Middle frontal gyrus (tissue), 1 donor: Measurements from ENCODE around the gene DISC1.

Experiments used
- DNase-seq: peaks from one replicate; pipeline ENCODE4 v3.0.0-alpha.2; 2015; ENCODE audit warnings: low spot score; ENCODE audit errors: extremely low spot score

DISC1 gene

DNA sequence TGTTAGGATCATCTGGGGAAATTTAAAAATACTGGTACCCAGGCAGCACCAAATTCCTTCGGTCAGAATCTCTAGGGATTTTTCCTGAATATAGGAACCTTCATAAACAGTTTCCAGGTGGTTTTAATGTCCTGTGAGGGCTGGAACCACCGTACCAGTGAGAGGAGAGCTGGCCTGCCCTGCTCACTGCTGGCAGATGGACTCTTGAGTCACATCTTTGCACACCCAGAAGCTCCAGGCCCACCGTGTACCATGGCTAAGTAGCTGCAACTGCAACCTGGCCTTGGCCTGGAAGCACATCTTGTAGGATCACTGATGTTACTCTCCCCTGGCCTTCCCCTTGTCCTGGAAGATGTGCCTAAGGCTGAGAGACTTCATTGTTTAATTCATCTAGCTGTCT, 181.5 kb downstream of the DISC1 start:
- DNase-seq = no peak

DNA sequence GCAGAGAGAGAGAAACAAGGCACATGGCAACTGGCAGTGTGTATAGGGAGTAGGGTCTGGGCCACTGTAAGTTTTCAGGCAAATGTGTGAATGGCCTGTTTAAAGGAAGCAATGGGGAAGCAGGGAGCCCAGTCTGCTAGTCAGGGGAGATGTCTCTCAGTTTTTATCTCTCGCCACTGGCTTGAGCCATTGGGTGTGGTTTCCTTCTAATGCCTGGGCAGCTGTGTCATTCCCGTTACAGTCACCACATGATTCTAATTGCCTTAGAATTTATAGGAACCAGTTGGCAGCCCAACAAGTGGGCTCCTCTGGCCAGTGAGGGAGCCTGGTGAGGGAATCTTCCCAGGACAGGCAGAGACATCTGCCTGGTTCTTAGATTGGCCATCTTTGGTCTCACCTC, 182.4 kb downstream of the DISC1 start:
- no peak for DNase-seq

DNA sequence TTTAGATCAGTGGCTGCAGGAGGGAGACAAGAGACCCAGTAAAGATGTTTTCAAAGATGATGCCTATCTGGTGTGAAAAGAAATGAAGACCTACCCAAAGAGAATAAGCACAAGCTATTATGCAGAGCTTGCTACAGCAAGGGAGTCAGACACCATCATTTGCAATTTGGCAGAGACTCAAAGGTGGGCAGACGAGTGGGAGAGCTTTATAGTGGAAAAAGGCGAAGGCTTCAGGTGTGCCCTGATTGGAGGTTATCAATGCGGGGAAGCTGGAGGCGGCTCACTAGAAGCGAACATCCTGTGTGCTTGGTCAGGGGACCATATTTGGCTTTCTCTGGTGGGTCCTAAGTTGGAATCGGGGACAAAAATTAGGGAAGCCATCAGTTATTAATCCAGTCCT, 183.8 kb downstream of the DISC1 start:
- DNase-seq = no peak

DNA sequence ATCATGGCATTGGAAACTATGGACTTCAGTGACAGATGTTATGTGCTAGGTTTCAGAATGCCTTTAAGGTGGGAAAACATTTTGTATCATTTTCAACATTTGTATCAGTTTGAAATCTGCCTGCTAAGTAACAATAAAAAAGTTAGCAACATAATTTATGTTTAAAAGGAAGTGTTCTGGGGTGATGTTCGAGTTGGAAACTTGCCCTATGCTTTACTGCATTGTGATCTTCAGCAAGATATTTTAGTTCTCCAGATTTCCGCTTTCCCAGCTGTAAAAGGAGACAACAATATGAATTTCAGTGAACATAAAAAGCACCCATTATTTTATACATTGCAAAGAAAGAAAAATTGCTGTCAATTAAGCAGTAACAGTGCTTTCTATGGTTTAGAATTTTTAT, 187.4 kb downstream of the DISC1 start:
- DNase-seq = no peak

DNA sequence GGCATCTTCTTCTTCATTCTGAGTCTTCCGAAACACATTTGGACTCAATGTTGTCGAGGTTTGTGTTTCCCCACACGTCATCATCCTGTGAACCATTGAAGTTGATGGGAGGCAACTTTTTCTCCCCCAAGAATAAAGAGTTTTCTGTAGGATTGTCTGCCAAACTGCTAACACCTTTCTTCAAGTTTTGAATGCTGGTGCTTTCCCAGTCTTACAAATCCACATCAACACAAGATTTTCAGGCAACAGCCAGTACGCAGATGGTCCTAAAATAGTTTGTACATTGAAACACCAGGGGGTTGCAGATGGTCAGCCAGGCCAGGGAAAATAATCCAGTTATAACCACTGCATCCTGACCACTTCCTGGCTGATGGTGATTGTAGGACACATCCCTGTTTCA, 187.9 kb downstream of the DISC1 start:
- DNase-seq = no peak

DNA sequence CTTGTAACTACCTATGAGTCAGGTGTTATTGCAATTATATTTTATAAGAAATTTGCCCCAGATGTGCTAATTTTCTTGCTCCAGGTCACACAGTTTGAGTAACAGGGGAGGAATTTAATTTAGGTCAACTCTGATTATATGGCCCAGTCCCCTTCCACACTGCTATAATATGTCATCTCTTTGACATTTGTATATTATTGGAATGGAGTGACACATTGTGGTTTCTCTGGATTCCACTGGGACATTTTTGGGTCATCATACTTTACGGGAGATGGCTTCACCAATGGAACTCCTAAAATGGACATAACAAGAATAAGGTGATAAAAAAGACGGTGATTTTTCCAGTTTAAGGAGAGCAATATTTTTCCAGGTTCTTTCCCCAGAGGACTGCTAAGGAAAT, 191.2 kb downstream of the DISC1 start:
- no peak for DNase-seq

DNA sequence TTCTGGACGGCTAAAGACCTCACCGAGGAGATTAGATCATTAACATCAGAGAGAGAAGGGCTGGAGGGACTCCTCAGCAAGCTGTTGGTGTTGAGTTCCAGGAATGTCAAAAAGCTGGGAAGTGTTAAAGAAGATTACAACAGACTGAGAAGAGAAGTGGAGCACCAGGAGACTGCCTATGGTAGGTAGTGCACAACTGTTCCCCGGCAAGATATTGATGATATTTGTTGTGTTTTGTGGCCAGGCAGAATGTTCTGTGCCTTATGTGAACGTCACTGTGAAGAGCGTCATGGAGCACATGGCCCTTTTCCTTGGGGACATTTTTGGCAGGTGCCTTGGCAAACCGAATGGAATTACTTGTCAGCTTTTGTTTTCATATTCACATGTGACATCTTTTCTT, 191.7 kb downstream of the DISC1 start:
- no peak for DNase-seq

DNA sequence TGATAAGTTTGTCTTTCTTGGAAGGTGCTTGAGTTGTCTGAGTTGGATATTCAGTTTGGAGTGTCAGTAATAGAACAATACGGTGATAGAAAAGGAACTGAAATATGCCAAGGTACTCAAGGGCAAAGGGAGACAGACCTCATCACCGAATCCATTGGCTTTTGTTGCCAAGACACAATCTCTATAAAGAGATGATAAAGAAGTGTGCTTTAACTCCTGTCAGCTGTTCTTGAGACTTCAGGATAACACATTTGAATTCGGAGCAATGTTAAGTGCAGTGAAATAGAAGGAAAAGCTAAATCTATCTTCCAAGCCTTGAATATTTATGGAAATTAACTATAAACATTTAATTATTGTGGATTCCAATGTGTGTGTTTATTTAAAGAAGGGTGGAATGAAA, 194.7 kb downstream of the DISC1 start:
- DNase-seq = no peak

DNA sequence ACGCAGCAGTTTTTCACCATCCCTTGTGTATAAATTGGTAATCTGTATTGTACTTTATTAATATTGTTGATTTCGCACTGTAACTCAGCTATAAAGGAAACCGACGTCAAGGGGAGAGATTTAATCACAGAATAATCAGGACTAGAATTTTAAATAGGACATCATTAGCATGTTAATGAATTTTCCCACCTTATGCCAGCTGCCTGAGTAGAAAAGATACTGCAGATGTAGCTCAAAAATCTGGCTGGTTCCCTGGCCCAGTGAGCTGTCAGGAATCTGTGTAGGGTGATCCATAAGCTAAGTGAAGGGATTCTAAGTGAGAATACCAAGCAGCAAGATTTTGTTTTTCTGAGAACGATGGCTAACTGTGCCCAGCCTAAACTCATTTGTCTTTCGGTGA, 195.5 kb downstream of the DISC1 start:
- DNase-seq = no peak

DNA sequence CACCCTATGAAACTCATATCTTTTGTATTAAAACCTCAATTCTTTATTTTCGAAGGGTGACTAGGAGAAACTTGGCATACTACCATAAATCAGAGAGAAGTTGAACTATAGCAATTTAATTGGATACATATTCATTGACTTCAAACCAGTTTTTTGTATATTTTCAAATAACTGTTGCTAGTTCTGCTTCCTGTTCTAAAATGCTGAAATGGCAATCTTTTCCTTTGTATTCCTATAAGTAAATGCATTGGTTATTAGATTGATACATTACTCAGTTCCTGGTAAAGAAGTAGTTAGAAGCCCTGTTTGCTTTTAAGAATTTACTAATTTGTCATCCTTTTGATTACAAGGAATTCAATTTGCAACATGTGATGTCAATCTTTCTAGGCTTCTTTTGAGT, 200.0 kb downstream of the DISC1 start:
- no peak for DNase-seq

DNA sequence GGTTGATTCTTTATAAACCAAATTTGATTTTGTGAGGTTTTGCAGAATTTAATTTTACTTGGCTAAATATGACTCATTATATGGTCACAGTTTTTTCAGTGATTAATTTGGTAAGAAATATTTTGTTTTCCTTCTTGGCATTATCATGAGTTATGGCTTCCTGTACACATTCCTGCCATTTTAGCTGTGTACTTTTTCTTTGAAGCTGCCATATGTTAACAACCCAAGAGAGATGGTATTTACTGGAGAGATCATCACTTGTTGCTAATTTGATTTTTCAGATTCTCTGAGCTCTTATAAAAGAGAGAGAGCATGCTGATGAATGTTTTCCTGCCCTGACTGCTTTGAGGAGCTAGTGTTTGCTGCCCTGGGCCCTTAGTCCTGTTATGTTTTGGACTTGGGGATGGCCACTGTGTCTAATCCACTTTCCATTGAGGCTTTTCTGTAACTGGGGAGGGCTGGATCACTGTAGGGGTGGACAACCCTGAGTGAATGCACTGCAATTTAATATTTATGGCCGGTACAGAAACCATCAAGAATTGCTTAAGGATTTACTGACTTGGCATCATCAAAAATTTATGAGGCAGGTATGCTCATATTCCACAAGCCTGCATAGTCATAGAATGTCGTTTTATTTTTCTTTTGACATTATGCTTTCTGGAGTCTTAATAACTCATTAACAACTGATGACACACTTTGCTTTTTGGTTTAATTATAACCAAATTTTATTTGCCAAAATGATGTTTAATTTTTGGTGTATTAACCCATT, 200.9 kb downstream of the DISC1 start:
- no peak for DNase-seq

DNA sequence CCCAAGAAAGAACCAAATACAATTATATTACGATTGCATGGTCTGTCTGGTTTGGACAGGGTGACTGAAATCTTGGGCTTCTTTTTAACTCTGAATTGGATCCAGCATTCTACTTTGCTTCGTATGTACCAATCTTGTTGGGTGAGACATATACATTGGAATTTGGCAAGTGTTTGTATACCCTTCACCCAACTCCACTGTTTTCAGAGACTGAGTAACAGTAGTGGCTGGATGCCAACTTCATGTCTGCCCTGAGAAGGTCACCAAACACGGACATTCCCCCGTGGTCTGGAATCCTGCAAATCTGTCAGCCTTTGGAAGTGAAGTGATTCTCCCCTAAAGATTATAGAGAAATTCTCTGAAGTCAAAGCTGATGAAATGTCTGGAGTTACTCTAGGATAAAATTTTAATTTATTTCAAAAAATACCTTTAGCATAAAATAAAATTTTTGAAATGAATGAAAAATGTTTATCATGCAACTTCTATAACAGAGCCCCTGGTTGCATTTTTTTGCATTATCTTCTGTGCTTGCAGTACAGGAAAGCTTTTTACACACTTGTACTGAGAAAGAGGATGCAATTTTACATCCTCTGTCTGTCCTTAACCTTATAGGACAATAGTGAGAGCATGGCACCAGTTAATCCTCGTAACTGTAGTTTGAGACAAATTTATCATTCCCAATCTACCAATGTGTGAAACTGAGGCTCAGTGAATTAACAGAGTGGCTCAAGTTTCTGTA, 201.8 kb downstream of the DISC1 start:
- DNase-seq = no peak

DNA sequence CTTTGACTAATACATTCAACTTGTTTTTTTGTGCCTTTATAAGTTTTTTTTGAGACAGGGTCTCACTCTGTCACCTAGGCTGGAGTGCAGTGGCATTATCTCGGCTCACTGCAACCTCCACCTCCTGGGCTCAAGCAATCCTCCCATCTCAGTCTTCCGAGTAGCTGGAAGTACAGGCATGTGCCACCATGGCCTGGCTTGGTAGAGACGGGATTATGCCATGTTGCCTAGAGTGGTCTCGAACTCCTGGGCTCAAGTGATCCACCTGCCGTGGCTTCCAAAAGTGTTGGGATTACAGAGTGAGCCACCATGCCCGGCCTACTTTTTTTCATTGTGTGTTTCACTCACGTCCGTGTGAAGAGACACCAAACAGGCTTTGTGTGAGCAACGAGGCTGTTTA, 202.7 kb downstream of the DISC1 start:
- DNase-seq = no peak

DNA sequence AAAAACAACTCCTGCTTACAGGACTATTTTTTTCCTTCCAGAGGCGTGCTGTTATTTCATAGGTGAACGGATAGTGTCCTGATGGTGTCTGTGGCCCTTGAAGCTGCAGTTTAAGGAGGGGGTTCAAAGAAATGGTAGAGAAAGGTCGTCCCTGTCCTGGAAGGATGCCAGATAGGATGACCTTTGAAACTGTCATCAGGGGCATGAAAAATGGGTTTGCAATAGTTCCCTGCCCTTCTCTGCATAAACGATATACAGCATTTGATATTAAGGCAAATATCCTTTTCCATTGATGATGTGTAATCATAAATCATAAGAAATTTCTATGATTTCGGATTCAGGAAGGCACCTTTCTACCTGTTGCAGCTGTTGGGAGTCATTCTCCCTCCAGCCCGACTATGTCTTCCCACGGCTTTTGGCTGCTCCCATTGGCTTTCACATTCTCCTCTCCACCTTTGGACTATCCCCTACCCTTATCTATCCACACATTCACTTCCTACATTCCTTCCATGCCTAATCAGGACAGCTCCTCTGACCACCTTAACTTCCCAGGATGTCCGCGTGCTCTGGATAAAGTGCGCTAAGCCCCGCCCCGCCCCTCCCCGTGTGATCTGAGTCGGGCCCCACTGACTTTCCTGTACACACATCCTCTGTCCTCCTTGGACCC, 209.8 kb downstream of the DISC1 start:
- no peak for DNase-seq

DNA sequence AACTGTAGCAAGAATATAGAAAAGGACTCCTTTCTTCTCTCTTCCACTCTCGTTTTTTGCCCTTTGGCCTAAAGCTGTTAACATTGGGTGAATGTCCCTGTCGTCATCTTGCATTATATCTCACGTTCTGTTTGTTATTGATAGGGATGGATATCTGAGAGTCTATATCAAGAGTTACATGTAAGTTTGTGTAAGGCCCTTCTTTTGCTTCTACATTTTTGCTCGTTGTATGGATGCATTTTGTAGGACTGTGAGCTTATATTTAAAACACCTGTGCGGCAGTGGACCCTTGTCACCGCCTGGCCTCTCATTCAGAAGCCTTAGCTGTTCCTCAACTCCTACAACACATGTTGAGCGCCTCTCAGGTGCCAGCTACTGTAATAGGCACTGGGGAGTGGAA, 211.9 kb downstream of the DISC1 start:
- DNase-seq = no peak

DNA sequence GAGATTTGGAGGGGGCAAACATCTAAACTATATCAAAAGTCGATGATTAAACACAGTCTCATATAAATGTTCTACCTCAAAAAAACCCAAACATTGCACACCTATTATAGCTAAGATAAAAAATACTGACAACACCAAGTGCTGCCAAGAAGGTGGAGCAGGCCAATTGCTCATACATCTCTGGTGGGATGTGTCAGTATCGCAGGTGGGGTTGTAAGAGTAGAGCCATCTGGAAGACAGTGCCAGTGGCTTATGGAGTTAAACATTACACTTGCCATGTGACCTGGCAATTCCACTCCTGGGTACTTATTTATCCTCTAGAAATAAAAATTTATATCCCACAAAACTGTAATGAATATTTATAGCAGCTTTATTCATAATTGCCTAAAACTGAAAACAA, 213.4 kb downstream of the DISC1 start:
- DNase-seq = no peak

DNA sequence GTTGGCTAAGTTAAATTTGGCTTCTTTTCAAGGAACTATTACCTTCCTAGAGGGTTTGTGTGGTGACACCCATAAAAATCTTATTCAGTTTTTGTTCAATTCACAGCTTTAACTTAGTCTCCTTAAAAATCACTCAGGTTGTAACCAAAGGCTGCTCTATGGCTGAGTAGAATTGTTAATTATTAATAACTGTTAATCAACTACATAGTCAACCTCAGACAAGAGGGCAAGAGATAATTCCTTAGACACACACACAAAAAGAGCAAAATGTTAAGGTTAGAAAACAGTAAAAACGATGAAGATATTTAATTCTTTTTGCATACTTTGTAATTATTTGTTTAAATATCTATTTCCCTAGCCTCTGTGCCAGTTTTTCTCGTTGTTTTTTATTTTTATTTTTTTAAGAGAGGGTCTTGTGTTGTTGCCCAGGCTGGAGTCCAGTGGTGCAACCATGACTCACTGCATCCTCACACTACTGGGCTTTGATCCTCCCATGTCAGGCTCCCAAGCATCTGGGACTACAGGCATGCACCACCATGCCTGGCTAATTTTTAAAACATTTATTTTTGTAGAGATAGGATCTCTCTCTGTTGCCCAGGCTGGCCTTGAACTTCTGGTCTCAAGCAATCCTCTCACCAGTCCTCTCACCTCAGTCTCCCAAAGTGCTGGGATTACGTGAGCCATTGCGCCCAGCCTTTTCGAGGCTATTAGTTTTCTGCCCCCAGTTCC, 215.2 kb downstream of the DISC1 start:
- DNase-seq = no peak

DNA sequence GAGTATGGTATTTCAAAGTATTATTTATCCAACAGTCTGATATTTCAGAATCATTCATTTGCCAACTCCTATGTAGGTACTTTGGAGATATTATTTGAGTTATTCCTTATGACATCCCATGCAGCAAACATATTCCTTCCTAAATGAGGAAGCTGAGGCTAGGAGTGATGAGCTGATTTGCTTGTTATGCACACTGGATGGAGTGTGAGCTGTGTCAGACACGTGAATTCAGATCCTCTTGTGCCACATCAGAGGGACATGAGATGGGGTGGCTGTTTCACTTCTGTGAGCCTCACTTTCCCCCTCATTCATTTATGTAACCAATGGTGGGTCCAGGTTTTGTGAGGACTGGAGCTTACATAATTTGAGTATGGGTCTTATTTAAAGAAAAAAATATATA, 215.9 kb downstream of the DISC1 start:
- DNase-seq = no peak

DNA sequence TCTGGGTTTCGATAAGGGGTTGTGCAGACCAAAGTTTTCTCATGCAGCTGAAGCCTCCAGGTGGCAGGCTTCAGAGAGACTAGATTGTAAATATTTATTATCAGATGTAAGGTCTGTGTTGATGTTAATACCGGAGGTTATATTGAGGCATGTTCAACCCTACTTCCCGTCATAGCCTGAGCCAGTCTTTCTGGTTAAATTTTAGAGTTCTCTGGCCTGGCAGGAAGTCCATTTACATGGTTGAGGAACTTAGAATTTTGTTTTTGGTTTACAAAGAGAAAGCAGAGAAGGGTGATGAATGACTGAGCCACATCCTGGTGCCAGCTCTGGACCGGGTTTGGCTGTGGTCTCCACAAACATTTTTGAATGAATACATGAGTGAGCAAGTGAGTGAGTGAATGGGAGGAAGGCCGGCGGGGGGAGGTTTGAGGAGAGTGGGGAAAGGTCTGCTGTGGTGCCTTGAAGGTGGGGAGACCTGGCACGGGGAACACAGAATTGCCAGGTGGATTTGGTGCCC, 218.5 kb downstream of the DISC1 start:
- DNase-seq = no peak

DNA sequence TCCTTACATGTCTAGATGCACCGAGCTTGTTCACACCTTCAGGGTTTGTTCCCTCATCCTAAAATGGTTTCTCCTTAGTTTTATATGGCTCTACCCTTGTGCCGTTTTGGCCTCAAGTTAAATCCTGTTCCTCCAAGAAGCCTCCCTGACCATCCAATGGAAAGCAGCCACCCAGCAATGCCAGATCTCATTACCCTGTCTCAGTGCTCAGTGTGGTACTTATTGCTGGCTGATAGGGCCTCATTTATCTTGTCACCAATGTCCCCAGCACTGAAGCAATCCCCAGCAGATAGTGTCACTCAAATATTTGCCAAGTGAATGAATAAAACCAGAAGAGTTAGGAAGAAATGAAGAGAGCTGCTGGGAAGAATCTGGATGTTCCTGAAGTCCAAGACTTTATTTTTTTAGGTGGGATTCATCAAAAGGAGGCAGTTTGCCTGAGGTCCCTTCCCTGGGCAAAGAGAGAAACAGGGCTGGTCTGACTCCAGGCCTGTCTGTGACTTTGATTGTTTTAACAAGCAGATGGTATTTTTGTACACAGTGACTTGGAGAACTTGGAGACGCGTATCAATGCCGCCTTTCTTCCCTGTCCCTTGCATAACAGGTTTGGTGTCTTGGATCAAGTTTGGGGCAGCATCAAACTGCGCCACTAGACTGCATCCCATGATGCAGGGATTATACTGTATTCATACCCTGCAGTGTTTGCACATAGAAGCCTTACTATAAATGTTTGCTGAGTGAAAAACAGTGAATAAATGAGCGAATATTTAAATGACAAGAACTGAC, 221.2 kb downstream of the DISC1 start:
- no peak for DNase-seq

DNA sequence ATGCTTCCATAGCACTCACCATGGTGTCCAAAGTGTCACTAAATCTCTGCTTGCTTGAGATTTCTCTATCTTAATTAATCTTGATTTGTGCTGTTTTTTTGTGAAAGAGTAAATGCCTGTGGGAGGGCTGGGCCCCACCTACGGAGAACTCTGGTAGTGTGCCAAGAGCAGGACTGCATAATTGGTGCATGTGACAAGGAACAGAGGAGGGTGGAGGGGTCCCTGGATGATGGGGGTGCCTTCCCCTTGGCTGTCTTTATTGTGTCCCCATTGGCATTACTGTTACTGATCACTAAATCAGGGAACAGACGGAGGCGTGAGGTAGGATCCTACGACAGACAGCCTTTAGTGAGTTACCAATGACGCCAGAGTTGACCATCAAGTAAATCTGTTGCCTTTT, 223.4 kb downstream of the DISC1 start:
- no peak for DNase-seq
